GM21529 (cell line): ENCODE measurements around the gene CTSH.
"Not testable (repeated sequence)": the region's sequence is repeated elsewhere in the genome, so short reads cannot be mapped to it uniquely, and the experiment has no call there.

Experiments used
- ATAC-seq: cut with Tn5 transposase; IDR thresholded peaks from one replicate; pipeline ENCODE4 v1.9.1; 2021; ENCODE audit not compliant: unreplicated experiment

Gene CTSH

GRCh38 chr15:78895471-78895870 lies 49.4 kb downstream of the CTSH start:
- no peak for ATAC-seq

GRCh38 chr15:78893538-78893937 lies 51.3 kb downstream of the CTSH start:
- no peak for ATAC-seq

- no peak for ATAC-seq
These were observed 55.8 kb downstream of the CTSH start for GRCh38 chr15:78889000-78889399.

GRCh38 chr15:78881681-78882080 lies 63.2 kb downstream of the CTSH start:
- no peak for ATAC-seq

- ATAC-seq, result no peak
These were observed 64.0 kb downstream of the CTSH start for GRCh38 chr15:78880813-78881212.

- no peak for ATAC-seq
These were observed 64.7 kb downstream of the CTSH start for GRCh38 chr15:78880242-78880533.

- ATAC-seq, result no peak
These were observed 65.2 kb downstream of the CTSH start for GRCh38 chr15:78879517-78880241.

GRCh38 chr15:78878356-78878755 lies 66.5 kb downstream of the CTSH start:
- ATAC-seq, result no peak

- ATAC-seq, result not testable (repeated sequence)
These were observed 67.9 kb downstream of the CTSH start for GRCh38 chr15:78876954-78877353.

- ATAC-seq, result no peak
These were observed 69.5 kb downstream of the CTSH start for GRCh38 chr15:78875107-78875914.

- ATAC-seq, result no peak
These were observed 70.8 kb downstream of the CTSH start for GRCh38 chr15:78873793-78874765.

GRCh38 chr15:78872972-78873792 lies 71.7 kb downstream of the CTSH start:
- ATAC-seq, result peak; percentile 69

GRCh38 chr15:78872155-78872971 lies 72.5 kb downstream of the CTSH start, which contains the start of gene MORF4L1:
Gene MORF4L1, plus strand, starts transcription at chr15:78872890. Its CDS starts 128 bp downstream, at chr15:78873018.
- peak; percentile 81 for ATAC-seq

- not testable (repeated sequence) for ATAC-seq
These were observed 73.2 kb downstream of the CTSH start for GRCh38 chr15:78871483-78872127.
